Esophagus (tissue), 2 donors: ENCODE results near the gene IFNLR1. TPM values are rescaled to one million over a fixed set of nuclear protein-coding genes. Genes with fewer than 3 reads are reported as not detected.

Experiments
- H3K27ac ChIP-seq, 2 donors: one replicate each; pipeline ENCODE4 v1.5.1; 2013; ENCODE audit warnings: low read depth in 2 of 2, mild to moderate bottlenecking in 2 of 2, inconsistent platforms in 1 of 2, low read length in 1 of 2, moderate library complexity in 1 of 2
- H3K27me3 ChIP-seq, 2 donors: one replicate each; pipeline ENCODE4 v1.6.1; 2013; ENCODE audit warnings: low read length in 2 of 2, control low read depth in 1 of 2, mild to moderate bottlenecking in 1 of 2; ENCODE audit not compliant: insufficient read depth in 2 of 2, control insufficient read depth in 1 of 2
- H3K36me3 ChIP-seq, 2 donors: one replicate each; pipeline ENCODE4 v1.6.1; 2013; ENCODE audit warnings: low read length in 1 of 2; ENCODE audit not compliant: control insufficient read depth in 2 of 2, insufficient read depth in 2 of 2
- H3K4me1 ChIP-seq, 2 donors: one replicate each; pipeline ENCODE4 v1.6.1; 2013; ENCODE audit warnings: low read length in 1 of 2; ENCODE audit not compliant: control insufficient read depth in 2 of 2, insufficient read depth in 2 of 2
- H3K4me3 ChIP-seq, 2 donors: one replicate each; pipeline ENCODE4 v1.5.1; 2013; ENCODE audit warnings: low read length in 2 of 2, mild to moderate bottlenecking in 2 of 2, low read depth in 1 of 2, moderate library complexity in 1 of 2
- H3K9me3 ChIP-seq, 2 donors: one replicate each; pipeline ENCODE4 v1.6.1; 2013; ENCODE audit warnings: mild to moderate bottlenecking in 2 of 2, low read depth in 1 of 2, low read length in 1 of 2, moderate library complexity in 1 of 2; ENCODE audit not compliant: control insufficient read depth in 2 of 2, insufficient read depth in 1 of 2
- WGBS, 2 donors: extraction: QIAGEN DNeasy Blood & Tissue Kit; methylation state at CpG; one replicate each; pipeline ENCODE4 v1.1.7; 2013; 5-methylcytosine and 5-hydroxymethylcytosine counted together
- polyA plus RNA-seq, 2 donors: library from polyadenylated mRNA; stranded (reverse); fragments of 200-250 nt; gene quantifications; one replicate each; pipeline ENCODE4 v1.2.3, GENCODE V29; 2013
- donor health status: healthy with polysubstance abuse.
- donor health status: Bipolar disorder and iron deficiency.

Gene IFNLR1
- 1 to 10 TPM; 2.2 to 2.9 TPM for polyA plus RNA-seq

DNA sequence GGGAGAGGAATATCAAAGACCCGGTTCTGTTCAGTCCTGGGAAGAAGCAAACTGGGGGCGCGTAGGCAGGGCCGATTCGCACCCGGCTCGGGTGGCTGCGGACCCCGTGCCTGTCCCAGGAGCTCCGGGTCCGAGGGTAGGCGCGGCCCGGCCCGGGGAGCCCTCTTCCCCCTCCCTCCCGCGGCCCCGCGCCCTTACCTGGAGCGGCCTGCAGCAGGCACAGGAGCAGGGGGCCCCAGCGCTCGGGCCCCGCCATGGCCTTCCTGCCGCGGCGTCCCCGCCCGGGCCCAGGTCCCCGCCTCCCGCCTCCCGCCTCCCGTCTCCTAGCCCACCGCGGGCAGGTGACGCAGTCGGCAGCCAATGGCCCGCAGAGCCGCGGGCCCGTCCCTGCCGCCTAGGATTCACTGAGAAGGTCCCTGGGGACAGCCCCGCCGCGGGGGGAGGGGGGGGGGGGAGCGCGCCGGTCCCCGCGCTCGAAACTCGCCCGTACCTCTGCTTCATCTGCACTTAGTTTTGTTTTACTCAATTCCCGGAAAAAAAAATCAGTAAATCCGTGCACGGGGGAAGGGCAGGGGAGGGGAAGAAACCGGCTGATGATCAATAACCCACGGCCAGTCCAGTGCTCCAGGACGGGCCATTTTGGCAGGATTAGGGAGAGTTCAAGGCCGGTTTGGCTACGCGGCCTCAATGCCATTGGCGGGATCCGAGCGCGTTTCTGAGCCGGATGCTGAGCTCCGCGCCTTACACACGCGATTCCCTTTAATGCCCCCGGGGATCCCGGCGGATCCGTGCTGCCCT, at the start of gene IFNLR1:
Gene IFNLR1 (minus strand): TSS at position 297 of the 798 bp plus-strand sequence. CDS start 41 bp downstream, at position 256.
- peaks cover 2 to 3% of the 10 kb centered on the region in 2 donors for H3K4me1 ChIP-seq
- H3K27ac ChIP-seq: peak within 1 kb of the TSS; percentile 45 to 70
- WGBS, 2 donors: 1% methylated on average over 58 to 74 of the region's 74 CpGs

GRCh38 chr1:24235921-24236788, 49.1 kb upstream of the IFNLR1 start:
- Histone ChIP-seq H3K4me3 (no peak overlapping the region), H3K27me3 (no peaks in the 10 kb centered on the region), H3K9me3 (no peaks in the 10 kb centered on the region), H3K4me1 (peaks cover 0 to 9% of the 10 kb centered on the region in 2 donors), H3K36me3 (no peaks in the 10 kb centered on the region), H3K27ac (peak overlapping the region; percentile 18 to 65)
- 39 to 42% methylated on average over 17 of the region's 17 CpGs for WGBS, 2 donors

More for the DNA sequence above, at the start of gene IFNLR1:
- Histone ChIP-seq H3K9me3 (no peaks in the 10 kb centered on the region), H3K27me3 (no peaks in the 10 kb centered on the region), H3K4me3 (peak within 1 kb of the TSS; percentile 55 to 67), H3K36me3 (no peaks in the 10 kb centered on the region)

DNA sequence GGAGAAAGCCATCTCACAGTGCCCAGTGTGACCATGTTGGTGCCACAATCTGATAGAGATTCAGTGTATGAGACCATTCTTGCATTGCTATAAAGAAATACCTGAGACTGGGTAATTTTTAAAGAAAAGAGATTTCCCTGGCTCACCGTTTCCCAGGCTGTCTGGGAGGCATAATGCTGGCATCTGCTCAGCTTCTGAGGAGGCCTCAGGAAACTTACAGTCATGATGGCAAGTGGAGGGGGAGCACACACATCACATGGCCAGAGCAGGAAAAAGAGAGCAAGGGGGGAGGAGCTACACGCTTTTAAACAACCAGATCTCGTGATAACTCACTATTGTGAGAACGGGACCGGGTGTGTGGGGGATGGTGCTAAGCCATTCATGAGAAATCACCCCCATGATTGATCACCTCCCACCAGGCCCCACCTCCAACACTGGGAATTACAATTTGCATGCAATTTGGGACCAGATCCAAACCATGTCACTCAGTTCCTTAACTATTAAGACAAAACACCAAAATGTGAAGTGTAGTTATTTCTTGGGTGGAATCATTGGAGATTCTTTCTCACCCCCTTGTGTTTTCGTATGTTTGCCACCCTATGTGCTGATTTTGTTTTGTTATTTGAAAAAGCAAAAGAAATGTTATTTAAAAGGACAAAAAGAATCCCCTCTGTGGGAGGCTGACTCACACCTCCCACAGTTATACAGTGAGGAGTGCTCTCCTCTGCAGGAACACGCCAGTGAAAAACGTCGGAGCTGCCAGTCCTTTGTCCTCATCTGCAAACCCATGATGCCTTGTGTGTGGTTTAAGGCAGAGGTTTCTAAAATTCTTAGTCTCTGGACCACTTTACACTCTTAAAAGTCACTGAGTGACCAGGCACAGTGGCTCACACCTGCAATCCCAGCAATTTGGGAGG, 46.9 kb upstream of the IFNLR1 start:
- Histone ChIP-seq H3K36me3 (no peaks in the 10 kb centered on the region), H3K4me1 (peaks cover 0 to 9% of the 10 kb centered on the region in 2 donors), H3K4me3 (no peak overlapping the region), H3K9me3 (no peaks in the 10 kb centered on the region), H3K27me3 (no peaks in the 10 kb centered on the region), H3K27ac (peak overlapping the region in 1 of 2 donors; percentile 23)
- 62 to 64% methylated on average over 9 of the region's 9 CpGs for WGBS, 2 donors

DNA sequence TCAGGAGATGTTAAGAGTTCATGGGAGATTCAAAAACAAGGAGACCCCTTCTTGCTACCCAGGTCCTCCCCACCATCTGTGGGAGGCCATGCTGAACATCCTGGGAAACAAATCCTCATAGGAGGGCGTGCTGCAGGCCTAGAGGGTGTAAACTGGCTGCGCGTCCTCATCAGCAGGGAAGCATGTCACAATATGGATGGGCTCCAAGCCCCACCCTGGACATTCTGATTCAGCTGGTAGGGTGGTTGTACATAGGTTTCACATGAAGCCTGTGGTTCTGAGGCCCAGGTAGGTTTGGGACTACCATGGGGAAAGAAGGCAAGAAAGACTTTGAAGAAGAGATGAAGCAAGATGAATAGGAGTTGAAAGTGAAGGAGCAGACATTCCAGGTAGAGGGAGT, 44.6 kb upstream of the IFNLR1 start:
- H3K9me3 ChIP-seq: no peaks in the 10 kb centered on the region
- peak overlapping the region in 1 of 2 donors; percentile 67 for H3K27ac ChIP-seq
- H3K27me3 ChIP-seq: no peaks in the 10 kb centered on the region
- H3K36me3 ChIP-seq: no peaks in the 10 kb centered on the region
- no peak overlapping the region for H3K4me3 ChIP-seq
- peaks cover 0 to 5% of the 10 kb centered on the region in 2 donors for H3K4me1 ChIP-seq
- WGBS, 2 donors: 70 to 74% methylated on average over 3 of the region's 3 CpGs

DNA sequence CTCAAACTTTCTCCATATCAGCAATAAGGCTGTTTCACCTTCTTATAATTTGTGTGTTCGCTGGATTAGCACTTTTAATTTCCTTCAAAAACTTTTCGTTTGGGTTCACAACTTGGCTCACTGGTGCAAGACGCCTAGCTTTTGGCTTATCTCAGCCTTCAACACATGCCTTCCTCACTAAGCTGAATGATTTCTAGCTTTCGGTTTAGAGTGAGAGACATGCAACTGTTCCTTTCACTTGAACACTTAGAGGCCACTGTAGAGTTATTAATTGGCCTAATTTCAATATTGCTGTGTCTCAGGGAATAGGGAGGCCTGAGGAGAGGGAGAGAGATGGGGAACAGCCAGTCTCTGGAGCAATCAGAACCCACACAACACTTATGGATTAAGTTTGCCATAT, 41.2 kb upstream of the IFNLR1 start:
- Histone ChIP-seq H3K4me1 (peaks cover 0 to 5% of the 10 kb centered on the region in 2 donors), H3K27ac (no peak overlapping the region), H3K36me3 (no peaks in the 10 kb centered on the region), H3K9me3 (no peaks in the 10 kb centered on the region), H3K27me3 (no peaks in the 10 kb centered on the region), H3K4me3 (no peak overlapping the region)
- WGBS, 2 donors: 71 to 75% methylated on average over 4 of the region's 4 CpGs

DNA sequence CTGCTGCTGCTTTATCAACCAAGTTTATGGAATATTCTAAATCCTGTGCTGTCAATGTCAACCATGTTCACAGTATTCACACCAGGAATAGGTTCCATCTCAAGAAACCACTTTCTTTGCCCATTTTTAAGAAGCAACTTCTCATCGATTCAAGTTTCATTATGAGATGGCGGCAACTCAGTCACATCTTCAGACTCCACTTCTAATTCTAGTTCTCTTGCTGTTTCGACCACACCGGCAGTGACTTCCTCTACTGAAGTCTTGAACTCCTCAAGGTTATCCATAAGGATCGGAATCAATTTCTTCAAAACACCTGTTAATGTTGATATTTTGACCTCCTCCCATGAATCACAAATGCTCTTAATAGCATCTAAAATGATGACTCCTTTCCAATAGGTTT, 39.7 kb upstream of the IFNLR1 start:
- Histone ChIP-seq H3K27me3 (no peaks in the 10 kb centered on the region), H3K9me3 (no peaks in the 10 kb centered on the region), H3K27ac (no peak overlapping the region), H3K36me3 (no peaks in the 10 kb centered on the region), H3K4me1 (peaks cover 4 to 5% of the 10 kb centered on the region in 2 donors), H3K4me3 (no peak overlapping the region)
- 81 to 82% methylated on average over 5 of the region's 5 CpGs for WGBS, 2 donors

DNA sequence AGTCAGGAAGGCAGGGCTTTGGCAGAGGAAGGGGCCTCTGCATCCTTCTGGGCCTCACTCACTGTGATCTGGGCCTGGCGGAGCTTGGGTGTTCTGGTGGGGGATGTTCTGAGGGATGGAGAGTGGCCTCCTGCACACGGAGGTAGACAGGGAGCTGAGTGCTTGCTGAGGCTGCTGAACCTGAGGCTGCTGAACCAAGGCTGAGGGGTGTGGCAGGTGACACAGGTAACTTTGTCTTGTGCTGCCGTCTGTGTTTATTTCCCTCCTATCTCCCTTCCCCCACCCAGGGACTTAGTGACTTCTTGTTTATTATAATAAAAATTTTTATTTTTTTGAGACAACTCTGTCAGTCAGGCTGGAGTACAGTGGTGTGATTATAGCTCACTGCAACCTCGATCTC, 37.7 kb upstream of the IFNLR1 start:
- Histone ChIP-seq H3K27ac (no peak overlapping the region), H3K27me3 (no peaks in the 10 kb centered on the region), H3K36me3 (no peaks in the 10 kb centered on the region), H3K4me1 (peaks cover 4 to 7% of the 10 kb centered on the region in 2 donors), H3K9me3 (no peaks in the 10 kb centered on the region), H3K4me3 (no peak overlapping the region)
- 66 to 81% methylated on average over 4 of the region's 4 CpGs for WGBS, 2 donors

DNA sequence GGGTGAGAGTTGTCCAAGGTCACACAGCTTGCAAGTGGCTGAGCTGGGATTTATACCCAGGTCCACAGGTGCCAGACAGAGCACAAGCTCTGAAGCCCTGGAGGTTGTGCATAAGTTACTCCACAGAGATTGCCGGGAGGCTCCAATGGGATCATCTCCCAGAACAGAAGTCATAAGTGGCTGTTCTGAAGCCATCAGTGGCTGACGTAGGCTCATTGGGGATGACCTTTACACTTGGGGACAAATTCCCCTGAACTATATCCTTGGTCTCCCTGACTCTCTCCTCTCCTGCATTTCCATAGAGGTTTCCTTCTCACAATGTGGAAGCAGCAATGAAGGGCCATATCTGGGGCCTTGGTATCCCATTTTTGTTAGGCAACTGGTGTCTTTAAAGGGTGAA, 37.0 kb upstream of the IFNLR1 start:
- Histone ChIP-seq H3K36me3 (no peaks in the 10 kb centered on the region), H3K4me1 (peaks cover 4 to 7% of the 10 kb centered on the region in 2 donors), H3K27ac (no peak overlapping the region), H3K9me3 (no peaks in the 10 kb centered on the region), H3K4me3 (no peak overlapping the region), H3K27me3 (no peaks in the 10 kb centered on the region)
- WGBS, 2 donors: 80 to 95% methylated on average over 2 of the region's 2 CpGs

DNA sequence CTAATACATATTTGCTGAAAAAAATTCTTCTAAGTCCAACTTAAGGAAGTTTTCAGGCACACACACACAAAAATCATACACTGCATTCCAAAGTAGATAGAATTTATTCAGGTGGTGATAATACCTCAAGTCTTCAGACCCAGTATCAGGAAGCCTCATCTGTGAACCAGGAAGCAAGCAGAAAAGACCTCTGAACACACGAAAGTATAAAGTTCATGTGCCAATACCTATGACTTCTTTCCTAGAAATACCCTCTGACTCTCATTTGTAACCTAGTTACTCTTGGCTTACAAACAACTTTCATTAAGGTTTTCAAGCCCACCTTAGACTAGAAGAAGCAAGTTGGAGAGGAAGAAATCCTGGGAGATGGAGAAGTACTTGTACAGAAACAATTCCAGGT, 35.7 kb upstream of the IFNLR1 start:
- peaks cover 4 to 7% of the 10 kb centered on the region in 2 donors for H3K4me1 ChIP-seq
- no peaks in the 10 kb centered on the region for H3K27me3 ChIP-seq
- H3K27ac ChIP-seq: peak overlapping the region; percentile 16 to 66
- no peaks in the 10 kb centered on the region for H3K9me3 ChIP-seq
- H3K4me3 ChIP-seq: no peak overlapping the region
- no peaks in the 10 kb centered on the region for H3K36me3 ChIP-seq
- 44 to 53% methylated on average over 1 of the region's 1 CpG for WGBS, 2 donors
